Neural progenitor cell (in vitro differentiated cells): ENCODE results near the gene LTA.

ENCODE experiments used
- CTCF ChIP-seq: fragments of 200-600 bp; sonication (generic); IDR thresholded peaks from 2 replicates; pipeline ENCODE4 v1.5.1; 2017; ENCODE audit warnings: antibody characterized with exemption, mild to moderate bottlenecking
- EZH2 ChIP-seq: fragments of 200-600 bp; sonication (generic); IDR thresholded peaks from 2 replicates; pipeline ENCODE4 v1.6.1; 2017; ENCODE audit warnings: antibody characterized with exemption, mild to moderate bottlenecking, moderate library complexity
- EZH2phosphoT487 ChIP-seq: fragments of 200-600 bp; sonication (generic); IDR thresholded peaks from 2 replicates; pipeline ENCODE4 v1.6.1; 2017; ENCODE audit warnings: antibody characterized with exemption

- no peak for TF ChIP-seq CTCF
- TF ChIP-seq EZH2: no peak
- no peak for TF ChIP-seq EZH2phosphoT487
Measured at GRCh38 chr6:31576897-31577578, 4.9 kb downstream of the LTA start.
